GM21528 (cell line): ENCODE results near the gene THAP2.
"Not testable (repeated sequence)": the region's sequence is repeated elsewhere in the genome, so short reads cannot be mapped to it uniquely, and the experiment has no call there.

Experiments
- ATAC-seq: cut with Tn5 transposase; IDR thresholded peaks from one replicate; pipeline ENCODE4 v1.9.1; 2021; ENCODE audit warnings: mild to moderate bottlenecking, moderate library complexity; ENCODE audit not compliant: unreplicated experiment, low FRiP score

THAP2 gene

DNA sequence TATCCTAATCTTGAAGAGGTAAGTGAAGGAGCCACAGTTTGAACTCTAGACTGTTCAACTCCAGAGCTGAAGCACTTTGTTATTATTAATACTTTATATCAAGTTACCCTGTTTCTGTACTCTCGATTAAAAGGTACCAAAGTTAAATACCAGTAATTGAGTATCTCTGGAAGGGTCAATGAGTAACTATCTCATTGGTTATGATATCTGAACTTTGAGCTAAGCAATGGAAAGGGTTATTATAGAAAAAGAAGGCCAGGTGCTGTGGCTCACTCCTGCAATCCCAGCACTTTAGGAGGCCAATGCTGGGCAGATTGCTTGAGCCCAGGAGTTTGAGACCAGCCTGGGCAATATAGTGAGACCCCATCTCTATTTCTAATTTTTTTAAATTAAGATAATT is 31.7 kb downstream of the THAP2 start:
- ATAC-seq = no peak

DNA sequence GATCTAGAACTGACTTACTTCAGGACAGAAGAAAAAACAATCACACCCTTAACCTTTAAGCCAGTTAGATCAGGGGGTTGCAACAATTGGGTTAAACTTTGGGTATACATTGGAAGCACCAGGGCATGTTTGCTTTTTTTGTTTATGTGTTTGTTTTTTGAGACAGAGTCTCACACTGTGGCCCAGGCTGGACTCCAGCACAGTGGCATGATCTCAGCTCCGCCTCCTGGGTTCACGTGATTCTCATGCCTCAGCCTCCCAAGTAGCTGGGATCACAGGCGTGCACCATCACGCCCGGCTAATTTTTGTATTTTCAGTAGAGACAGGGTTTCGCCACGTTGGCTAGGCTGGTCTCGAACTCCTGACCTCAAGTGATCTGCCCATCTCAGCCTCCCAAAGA is 38.1 kb downstream of the THAP2 start:
- not testable (repeated sequence) for ATAC-seq

DNA sequence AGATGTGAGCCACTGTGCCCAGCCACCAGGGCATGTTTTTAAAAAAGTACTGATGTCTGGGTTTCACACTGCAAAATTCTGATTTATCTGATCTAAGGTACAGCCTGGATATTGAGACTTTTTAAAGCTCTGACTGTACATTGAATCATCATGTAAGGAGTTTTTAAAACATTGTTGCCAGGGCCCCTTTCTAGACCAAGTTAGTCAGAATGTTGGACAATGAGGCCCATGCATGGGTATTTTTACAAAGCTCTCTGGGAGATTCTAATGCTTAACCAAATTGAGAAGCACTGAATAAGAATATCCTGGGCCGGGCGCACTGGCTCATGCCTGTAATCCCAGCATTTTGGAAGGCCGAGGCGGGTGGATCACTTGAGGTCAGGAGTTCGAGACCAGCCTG is 38.5 kb downstream of the THAP2 start:
- ATAC-seq = no peak

DNA sequence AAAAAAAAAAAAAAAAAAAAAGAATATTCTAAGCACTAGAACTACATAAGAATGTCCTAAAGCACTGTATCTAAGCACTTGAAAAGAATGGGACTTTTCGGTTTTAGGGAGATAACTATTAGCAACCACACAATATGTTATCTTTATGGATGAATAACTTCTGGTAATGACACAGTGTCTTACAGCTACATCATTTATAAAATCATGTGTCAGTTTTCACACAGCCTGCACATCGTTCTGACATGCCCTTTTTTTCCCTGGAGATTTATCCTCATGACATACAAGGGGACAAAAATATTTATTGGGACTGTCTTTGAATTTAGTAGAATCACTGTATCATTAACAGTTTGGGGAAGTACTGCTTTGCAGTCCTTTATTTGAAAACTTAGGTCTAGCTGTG is 39.1 kb downstream of the THAP2 start:
- ATAC-seq = no peak

DNA sequence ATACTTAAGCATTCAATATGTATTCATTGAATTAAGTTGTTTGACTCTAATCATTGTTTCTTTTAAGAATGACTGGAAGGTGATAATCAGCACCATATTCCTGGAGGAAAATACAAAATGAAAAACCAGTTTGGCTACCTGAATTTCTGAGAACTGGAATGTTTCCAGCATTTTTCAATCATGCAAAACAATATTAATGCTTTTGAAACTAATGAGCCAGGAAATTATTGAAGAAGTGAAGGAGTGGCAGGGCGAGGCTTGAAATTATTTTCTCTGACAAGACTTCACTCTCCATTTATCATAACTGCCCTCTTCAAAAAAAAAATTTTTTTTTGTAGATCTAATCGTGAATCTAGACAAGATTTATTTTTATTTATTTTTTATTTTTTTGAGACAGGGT is 40.8 kb downstream of the THAP2 start:
- no peak for ATAC-seq

DNA sequence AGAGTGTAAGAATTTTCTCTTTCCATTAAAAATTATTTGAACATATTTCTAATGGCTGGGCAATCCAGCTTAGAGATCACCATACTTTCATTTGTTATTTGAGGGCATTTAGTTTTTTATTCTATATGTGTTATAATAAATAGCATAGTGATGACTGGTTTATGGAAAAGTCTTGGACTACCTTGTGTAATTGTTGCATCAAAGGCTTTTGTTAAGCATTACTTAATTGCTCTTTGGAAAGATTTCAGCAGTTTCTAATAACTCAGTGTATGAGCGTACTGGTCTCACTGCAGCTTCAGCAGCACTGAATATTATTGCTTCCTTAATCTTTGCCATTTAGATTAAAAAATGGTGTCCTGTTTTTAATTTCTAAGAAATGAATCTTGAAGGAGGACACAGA is 44.6 kb downstream of the THAP2 start:
- no peak for ATAC-seq

DNA sequence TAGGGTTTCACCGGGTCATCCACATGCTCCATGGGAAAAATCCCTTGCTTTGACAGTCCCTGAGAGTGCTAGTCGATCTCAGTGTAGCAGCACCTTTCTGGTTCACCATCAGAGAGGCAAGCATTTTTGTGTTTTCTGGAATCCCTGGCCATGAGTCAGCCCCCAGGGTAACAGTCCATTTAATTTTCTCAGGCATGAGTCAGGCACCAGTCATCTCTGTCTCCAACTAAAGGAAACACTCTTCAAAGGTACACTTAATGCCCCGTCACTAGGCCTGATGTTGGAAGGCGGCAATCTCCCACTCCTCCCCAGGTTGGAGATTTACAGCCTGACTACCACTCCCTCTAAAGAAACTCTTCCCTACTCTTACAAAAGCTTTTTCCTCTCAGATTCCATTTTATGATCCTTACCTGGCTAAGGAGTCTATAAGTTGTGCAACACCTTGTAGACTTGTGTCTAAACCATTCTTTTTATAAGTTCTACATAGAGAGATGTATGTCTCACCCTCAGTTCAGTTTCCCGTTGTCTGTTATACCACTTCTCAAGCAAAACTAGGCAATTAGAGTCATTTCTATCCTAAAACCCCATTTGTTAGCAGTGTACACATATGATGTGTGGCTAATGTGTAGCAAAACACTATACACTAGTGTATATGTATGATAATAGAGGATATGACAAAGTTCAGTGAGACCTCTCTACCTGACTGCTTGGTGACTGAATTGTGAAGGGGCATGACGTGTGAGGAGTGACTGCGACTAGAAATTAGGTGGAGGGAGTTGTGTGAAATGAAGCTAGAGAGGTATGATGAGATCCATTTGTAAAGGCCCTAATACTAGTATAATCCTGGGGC is 46.4 kb downstream of the THAP2 start:
- ATAC-seq = no peak

DNA sequence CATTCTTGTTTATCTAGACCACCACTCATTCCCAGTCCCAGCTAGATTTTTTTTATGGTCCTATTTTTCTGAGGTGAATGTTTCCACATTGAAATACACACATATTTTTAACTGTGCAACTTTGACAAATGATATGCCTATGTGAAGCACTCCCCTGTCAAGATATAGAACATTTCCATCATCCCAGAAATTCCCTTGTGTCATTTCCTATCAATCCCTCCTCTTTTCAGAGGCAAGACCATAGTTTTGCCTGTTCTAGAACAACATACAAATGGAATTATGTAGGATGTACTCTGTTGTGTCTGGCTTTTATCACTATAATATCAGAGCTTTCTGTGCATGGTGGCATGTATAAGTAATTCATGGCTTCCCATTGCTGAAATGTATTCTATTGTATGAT is 54.5 kb downstream of the THAP2 start:
- ATAC-seq = no peak

DNA sequence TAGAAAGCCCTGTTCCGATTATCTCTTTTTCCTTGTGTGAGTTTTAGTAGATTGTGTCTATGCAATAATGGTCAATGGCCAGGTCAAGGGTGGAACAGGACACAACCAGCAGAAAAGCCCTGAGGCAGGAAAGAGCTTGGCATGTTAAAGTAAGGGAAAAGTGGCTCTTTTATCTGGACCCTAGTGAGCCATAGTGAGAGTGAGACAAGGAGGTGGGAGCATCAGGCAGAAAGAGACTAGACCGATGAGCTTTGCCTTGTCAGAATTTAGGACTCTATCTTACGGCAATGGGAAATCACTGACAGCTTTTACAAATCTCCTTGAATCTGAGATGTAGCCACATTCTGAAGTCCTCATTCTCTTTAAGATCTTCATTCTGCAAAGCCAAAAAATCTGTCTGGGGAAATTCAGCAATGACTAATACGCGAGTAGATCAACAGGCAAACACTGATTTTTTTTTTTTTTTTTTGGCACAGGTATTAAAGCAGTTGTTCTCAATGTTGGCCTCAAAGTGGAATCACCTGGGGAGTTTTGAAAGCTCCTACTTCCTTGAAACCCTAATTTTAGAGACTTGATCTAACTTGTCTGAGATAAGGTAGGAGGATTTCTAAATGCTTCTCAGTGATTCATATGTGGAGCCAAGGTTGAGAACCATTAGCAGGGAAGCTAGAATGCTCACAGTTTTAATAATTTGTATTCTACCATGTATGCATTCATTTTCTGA is 55.7 kb downstream of the THAP2 start:
- no peak for ATAC-seq

DNA sequence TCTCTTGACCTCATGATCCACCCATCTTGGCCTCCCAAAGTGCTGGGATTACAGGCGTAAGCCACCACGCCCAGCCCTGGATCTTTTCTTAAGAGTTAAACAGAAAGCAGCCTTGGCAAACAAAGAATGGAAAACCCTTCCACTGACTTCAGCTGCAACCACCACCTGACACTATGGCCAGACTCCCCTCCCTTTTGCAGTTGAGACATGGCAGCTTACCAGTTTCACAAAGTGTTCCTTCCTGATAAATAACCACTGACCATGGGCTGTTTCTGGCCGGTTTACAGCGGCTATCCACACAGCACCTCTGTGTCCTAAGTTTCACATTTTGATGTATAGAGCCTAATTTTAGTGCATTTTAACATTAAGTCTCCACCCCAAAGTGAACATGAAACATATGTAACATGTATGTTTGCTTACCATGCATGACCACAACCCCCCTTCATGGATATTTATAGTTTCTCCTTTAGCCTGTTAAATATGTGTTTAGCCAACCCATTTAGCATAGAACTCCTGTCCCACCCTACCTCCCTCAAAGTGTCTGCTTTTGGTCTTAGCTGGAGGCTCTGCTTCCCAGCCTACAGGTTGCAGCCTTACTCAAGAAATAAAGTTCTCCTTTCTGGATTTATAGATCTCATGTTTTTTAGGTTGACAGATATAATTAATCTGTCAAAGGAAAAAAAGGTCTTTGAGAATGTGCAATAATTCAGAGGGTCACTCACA is 57.8 kb downstream of the THAP2 start:
- ATAC-seq = no peak

DNA sequence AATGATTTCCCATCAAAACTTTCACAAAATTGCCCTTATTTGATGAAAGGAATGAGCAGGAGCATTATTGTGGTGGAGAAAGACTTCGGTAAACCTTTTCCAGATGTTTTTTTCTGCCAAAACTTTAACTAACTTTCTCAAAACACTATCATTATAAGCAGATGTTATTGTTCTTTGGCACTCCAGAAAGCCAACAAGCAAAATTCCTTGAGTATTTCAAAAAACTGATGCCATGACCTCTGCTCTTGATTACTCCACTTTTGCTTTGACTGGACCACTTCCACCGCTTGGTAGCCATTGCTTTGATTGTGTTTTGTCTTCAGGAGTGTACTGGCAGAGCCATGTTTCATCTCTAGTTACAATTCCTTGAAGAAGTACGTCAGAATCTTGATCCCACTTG is 60.9 kb downstream of the THAP2 start:
- ATAC-seq = no peak

DNA sequence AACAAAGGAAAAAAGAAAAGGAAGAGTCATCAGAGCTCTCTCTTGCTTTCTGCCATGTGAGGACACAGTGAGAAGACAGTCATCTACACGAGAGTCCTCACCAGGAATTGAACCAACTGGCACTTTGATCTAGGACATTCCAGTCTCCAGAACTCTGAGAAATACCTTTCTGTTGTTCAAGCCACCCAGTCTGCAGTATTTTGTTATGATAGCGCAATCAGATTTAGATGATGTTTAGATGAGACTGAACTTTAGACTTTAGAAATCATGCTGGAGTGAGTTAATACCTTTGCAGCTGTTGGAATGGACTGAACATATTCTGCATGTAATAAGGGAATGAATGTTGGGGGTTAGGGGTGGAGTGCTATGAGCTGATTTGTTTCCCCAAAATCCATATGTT is 62.4 kb downstream of the THAP2 start:
- no peak for ATAC-seq

DNA sequence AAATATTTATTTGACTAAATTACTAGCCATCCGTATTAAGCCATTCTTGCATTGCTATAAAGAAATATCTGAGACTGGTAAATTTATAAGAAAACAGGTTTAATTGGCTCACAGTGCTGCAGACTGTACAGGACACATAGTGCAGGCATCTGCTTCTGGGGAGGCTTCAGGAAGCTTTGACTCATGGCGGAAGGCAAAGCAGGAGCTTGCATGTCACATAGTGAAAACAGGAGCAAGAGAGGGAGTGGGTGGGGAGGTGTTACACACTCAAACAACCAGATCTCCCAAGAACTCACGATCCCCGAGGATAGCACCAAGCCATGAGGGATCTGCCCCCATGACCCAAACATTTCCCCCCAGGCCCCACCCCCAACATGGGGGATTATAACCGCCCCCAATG is 63.9 kb downstream of the THAP2 start:
- no peak for ATAC-seq
